SK-N-SH (cell line): Measurements from ENCODE around the gene ARHGAP21. TPM values are rescaled to one million over a fixed set of nuclear protein-coding genes. Genes with fewer than 3 reads are reported as not detected.
A peak's percentile ranks its signal among the peaks of the same experiment; 100 is the strongest.

Source experiments
- CTCF ChIA-PET: fragments of 300-600, 350-600 bp; formaldehyde crosslinking; extraction: SDS; loops from one replicate; lab custom pipeline; 2021; lab: Yijun Ruan, JAX
- POLR2A ChIA-PET: fragments of 350-600 bp; sonication (Branson Sonifier 250); formaldehyde crosslinking; extraction: SDS; loops from one replicate; lab custom pipeline; 2020; ENCODE audit warnings: antibody characterized with exemption, inconsistent platforms; lab: Yijun Ruan, JAX
- DNase-seq: peaks from one replicate; pipeline ENCODE4 v3.0.0; 2012
- H2AFZ ChIP-seq: fragments of 200-600 bp; sonication (generic); 2 replicates; pipeline ENCODE4 v1.8.1; 2016; ENCODE audit warnings: antibody characterized with exemption, mild to moderate bottlenecking, low read depth
- H3F3A ChIP-seq: fragments of 200-600 bp; sonication (generic); replicated peaks from 2 replicates; pipeline ENCODE3; 2016; ENCODE audit warnings: antibody characterized with exemption, mild to moderate bottlenecking; ENCODE audit not compliant: insufficient read depth
- H3K27ac ChIP-seq, 2 experiments: fragments of 200-500 bp in 1 of 2; fragments of 200-600 bp in 1 of 2; sonication (Bioruptor generic) in 1 of 2; sonication (generic), shearing (Covaris generic) in 1 of 2; 2 replicates each; pipeline versions ENCODE4 v1.5.1 to v1.6.1; 2014 to 2016; ENCODE audit warnings: low read depth in 2 of 2, inconsistent platforms in 1 of 2, low read length in 1 of 2, mild to moderate bottlenecking in 1 of 2, mixed read lengths in 1 of 2
- H3K27me3 ChIP-seq: fragments of 200-600 bp; sonication (generic), shearing (Covaris generic); 2 replicates; pipeline ENCODE4 v1.6.1; 2016; ENCODE audit warnings: mixed run types; ENCODE audit not compliant: insufficient read depth
- H3K36me3 ChIP-seq, 2 experiments: fragments of 200-500 bp in 1 of 2; fragments of 200-600 bp in 1 of 2; sonication (Bioruptor generic) in 1 of 2; sonication (generic) in 1 of 2; replicated peaks in 1 of 2; 2 replicates each; pipeline versions ENCODE3 to v1.5.1; 2014 to 2016; ENCODE audit warnings: low read length in 1 of 2, mild to moderate bottlenecking in 1 of 2; ENCODE audit not compliant: insufficient read depth in 2 of 2, control insufficient read depth in 1 of 2
- H3K4me1 ChIP-seq, 2 experiments: fragments of 200-500 bp in 1 of 2; fragments of 200-600 bp in 1 of 2; sonication (Bioruptor generic) in 1 of 2; sonication (generic), shearing (Covaris generic) in 1 of 2; 2 replicates each; pipeline versions ENCODE4 v1.5.1 to v1.6.1; 2014 to 2016; ENCODE audit warnings: low read depth in 1 of 2, low read length in 1 of 2, mixed run types in 1 of 2; ENCODE audit not compliant: insufficient read depth in 2 of 2, control insufficient read depth in 1 of 2
- H3K4me2 ChIP-seq: fragments of 200-600 bp; sonication (generic), shearing (Covaris generic); 2 replicates; pipeline ENCODE4 v1.6.1; 2017; ENCODE audit warnings: mixed run types
- H3K4me3 ChIP-seq, 2 experiments: fragments of 200-500 bp in 1 of 2; fragments of 200-600 bp in 1 of 2; sonication (Bioruptor generic) in 1 of 2; sonication (generic), shearing (Covaris generic) in 1 of 2; 2 replicates each; pipeline versions ENCODE4 v1.5.1 to v1.8.1; 2014 to 2016; ENCODE audit warnings: low read depth in 2 of 2, inconsistent platforms in 1 of 2, low read length in 1 of 2, mild to moderate bottlenecking in 1 of 2, mixed read lengths in 1 of 2, moderate library complexity in 1 of 2
- H3K79me2 ChIP-seq: fragments of 200-600 bp; sonication (generic); 2 replicates; pipeline ENCODE4 v1.8.1; 2017; ENCODE audit warnings: mild to moderate bottlenecking; ENCODE audit not compliant: insufficient read depth
- H3K9ac ChIP-seq: fragments of 200-600 bp; sonication (generic); 2 replicates; pipeline ENCODE4 v1.6.1; 2017; ENCODE audit warnings: mixed run types
- H3K9me2 ChIP-seq: fragments of 200-600 bp; sonication (generic); 2 replicates; pipeline ENCODE4 v1.6.1; 2017; ENCODE audit warnings: mixed run types
- H3K9me3 ChIP-seq: fragments of 200-600 bp; sonication (generic); 2 replicates; pipeline ENCODE4 v1.6.1; 2017; ENCODE audit warnings: mixed run types, mild to moderate bottlenecking, moderate library complexity
- H4K20me1 ChIP-seq: fragments of 200-600 bp; sonication (generic); 2 replicates; pipeline ENCODE4 v1.6.1; 2017; ENCODE audit warnings: mild to moderate bottlenecking, mixed run types; ENCODE audit not compliant: insufficient read depth
- CTCF ChIP-seq: fragments of 200-600 bp; sonication (generic); IDR thresholded peaks from 2 replicates; pipeline ENCODE4 v1.6.1; 2017; ENCODE audit warnings: antibody characterized with exemption, mild to moderate bottlenecking, moderate library complexity
- ELF1 ChIP-seq: IDR thresholded peaks from 2 replicates; pipeline ENCODE4 v1.4.0; 2012
- EP300 ChIP-seq, 2 experiments: IDR thresholded peaks; 2 replicates each; pipeline versions ENCODE4 v1.4.0 to v1.6.1; 2012; ENCODE audit warnings: borderline replicate concordance in 1 of 2, low read depth in 1 of 2, low read length in 1 of 2
- EZH2phosphoT487 ChIP-seq: fragments of 200-600 bp; sonication (generic); IDR thresholded peaks from 2 replicates; pipeline ENCODE4 v1.6.1; 2017; ENCODE audit warnings: low read depth, mixed run types, mild to moderate bottlenecking, antibody characterized with exemption, moderate library complexity, borderline replicate concordance
- FOSL2 ChIP-seq: IDR thresholded peaks from 2 replicates; pipeline ENCODE4 v1.4.0; 2012; ENCODE audit warnings: low read depth, mild to moderate bottlenecking, moderate library complexity, borderline replicate concordance
- FOXJ3 ChIP-seq: sonication (generic); formaldehyde crosslinking; IDR thresholded peaks from 2 replicates; pipeline ENCODE4 v1.5.1; 2020; ENCODE audit warnings: mild to moderate bottlenecking, missing genetic modification reagents
- FOXM1 ChIP-seq: IDR thresholded peaks from 2 replicates; pipeline ENCODE4 v1.4.0; 2012; ENCODE audit warnings: low read depth, mild to moderate bottlenecking
- GABPA ChIP-seq: IDR thresholded peaks from 2 replicates; pipeline ENCODE4 v1.4.0; 2012; ENCODE audit warnings: low read depth, mild to moderate bottlenecking
- MEF2A ChIP-seq: IDR thresholded peaks from 2 replicates; pipeline ENCODE4 v1.4.0; 2012; ENCODE audit warnings: low read depth, borderline replicate concordance
- MXI1 ChIP-seq: IDR thresholded peaks from 2 replicates; pipeline ENCODE4 v1.6.1; 2012; ENCODE audit warnings: mild to moderate bottlenecking, low read depth, low read length, improper control_type of control experiment
- POLR2AphosphoS5 ChIP-seq: IDR thresholded peaks from 2 replicates; pipeline ENCODE4 v1.6.1; 2012; ENCODE audit warnings: low read depth, low read length
- RFX5 ChIP-seq: IDR thresholded peaks from 2 replicates; pipeline ENCODE4 v1.6.1; 2012; ENCODE audit warnings: mild to moderate bottlenecking, improper control_type of control experiment, low read length
- TEAD4 ChIP-seq: IDR thresholded peaks from 2 replicates; pipeline ENCODE4 v1.4.0; 2012; ENCODE audit warnings: mild to moderate bottlenecking, borderline replicate concordance; ENCODE audit not compliant: insufficient read depth
- YY1 ChIP-seq: IDR thresholded peaks from 2 replicates; pipeline ENCODE4 v1.4.0; 2012; ENCODE audit warnings: low read depth, mild to moderate bottlenecking
- ZBTB33 ChIP-seq: IDR thresholded peaks from 2 replicates; pipeline ENCODE4 v1.4.0; 2012; ENCODE audit warnings: low read depth, borderline replicate concordance
- polyA plus RNA-seq, 3 experiments: library from polyadenylated mRNA; depleted of rRNA; stranded (reverse); fragments of >200 nt; gene quantifications; 2 replicates each; pipeline ENCODE4 v1.2.3, GENCODE V29; 2012
- TF ChIP-seq, protein P1 (sequence below): fragments of 150-350 bp; IDR thresholded peaks from 2 replicates; pipeline ENCODE4 v1.6.1; 2017; ENCODE audit warnings: antibody characterized with exemption, low read length, low read depth, borderline replicate concordance
- TF ChIP-seq, protein P2 (sequence below): IDR thresholded peaks from 2 replicates; pipeline ENCODE4 v1.6.1; 2012; ENCODE audit warnings: mild to moderate bottlenecking, low read depth, low read length, moderate library complexity

Gene ARHGAP21
- polyA plus RNA-seq, 1 of the 3 experiments (the other 2 are of a cell fraction), result 27.8 TPM

DNA sequence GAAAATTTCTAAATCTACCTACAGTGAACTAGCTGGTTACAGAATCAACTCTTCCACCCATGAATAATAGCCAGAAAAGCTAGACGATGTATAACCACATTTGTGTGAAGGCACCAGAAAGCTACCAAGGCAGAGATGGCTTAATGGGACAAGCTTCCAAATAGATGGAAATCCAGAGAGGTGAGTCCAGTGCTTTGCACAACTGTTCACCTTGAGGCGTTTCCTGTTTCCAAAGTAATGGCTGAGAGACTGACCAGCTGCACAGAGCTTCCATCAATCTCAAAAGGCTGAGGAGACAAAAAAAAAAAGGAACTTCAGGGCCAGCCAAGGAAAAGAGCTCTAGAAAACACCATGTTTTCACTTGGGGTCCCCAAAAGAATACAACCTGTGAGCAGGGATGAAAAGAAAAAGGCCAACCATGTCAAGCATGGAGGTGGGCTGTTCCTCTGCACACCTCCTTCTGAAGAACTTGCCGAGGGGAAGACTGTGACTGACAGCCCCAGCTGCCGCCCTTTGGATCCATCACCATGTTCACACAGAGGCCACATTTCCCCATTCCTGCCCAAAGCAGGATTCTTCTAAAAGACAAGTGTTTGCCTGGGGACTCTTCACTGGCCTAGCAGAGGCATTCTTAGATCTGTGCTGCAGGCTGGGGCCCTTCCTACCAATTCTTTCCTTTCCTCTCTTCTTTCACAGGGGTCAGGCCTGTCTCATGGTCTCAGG is 72.9 kb downstream of the ARHGAP21 start (continued):
- no peak for TF ChIP-seq POLR2AphosphoS5
- TF ChIP-seq, protein P1, sequence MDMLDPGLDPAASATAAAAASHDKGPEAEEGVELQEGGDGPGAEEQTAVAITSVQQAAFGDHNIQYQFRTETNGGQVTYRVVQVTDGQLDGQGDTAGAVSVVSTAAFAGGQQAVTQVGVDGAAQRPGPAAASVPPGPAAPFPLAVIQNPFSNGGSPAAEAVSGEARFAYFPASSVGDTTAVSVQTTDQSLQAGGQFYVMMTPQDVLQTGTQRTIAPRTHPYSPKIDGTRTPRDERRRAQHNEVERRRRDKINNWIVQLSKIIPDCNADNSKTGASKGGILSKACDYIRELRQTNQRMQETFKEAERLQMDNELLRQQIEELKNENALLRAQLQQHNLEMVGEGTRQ, result no peak

DNA sequence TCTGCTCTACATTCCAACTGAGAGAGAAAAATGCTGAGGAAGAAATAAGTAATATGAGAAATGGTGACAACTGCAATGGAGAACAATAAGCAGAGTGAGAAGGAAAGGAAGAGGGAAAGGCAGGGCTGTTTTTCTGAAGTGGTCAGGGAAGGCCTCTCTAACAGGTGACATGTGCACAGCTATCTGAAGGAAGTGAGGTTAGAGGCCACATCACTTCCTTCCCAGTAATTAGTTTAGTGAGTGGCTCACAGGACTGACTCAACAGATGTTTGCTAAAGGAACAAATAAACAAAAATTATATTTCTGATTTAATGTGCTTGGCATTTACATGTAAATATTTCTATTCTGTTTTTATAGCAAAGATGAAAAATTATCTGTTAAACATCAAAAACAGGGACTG is 77.9 kb downstream of the ARHGAP21 start:
- POLR2A ChIA-PET, result no interaction called here
- H3K4me1 ChIP-seq, result peaks cover 0 to 4% of the 10 kb centered on the region in 2 experiments; a peak in 2 of 4 replicates
- no peaks in the 10 kb centered on the region for H3F3A ChIP-seq
- H3K36me3 ChIP-seq, result peaks cover 0 to 6% of the 10 kb centered on the region in 2 experiments
- no peak overlapping the region for H3K9ac ChIP-seq
- H3K9me3 ChIP-seq, result no peaks in the 10 kb centered on the region
- TF ChIP-seq GABPA (peak; percentile 40; the same call in 1 of the 2 replicates), FOXJ3 (no peak)
- H3K4me3 ChIP-seq, result no peak overlapping the region
- no peak overlapping the region for H3K4me2 ChIP-seq
- no peak overlapping the region for H2AFZ ChIP-seq
- no peak overlapping the region for H3K27ac ChIP-seq
- CTCF ChIA-PET, result interaction anchor here (1.0 kb wide), 1 partner anchor 435 kb away, joined by 4 read pairs; no protein-coding TSS in a partner anchor
- DNase-seq, result no peak
- peaks cover 35% of the 10 kb centered on the region; the same call in 1 of the 2 replicates for H3K79me2 ChIP-seq
- no peaks in the 10 kb centered on the region for H3K9me2 ChIP-seq
- H4K20me1 ChIP-seq, result no peaks in the 10 kb centered on the region
- no peaks in the 10 kb centered on the region for H3K27me3 ChIP-seq

DNA sequence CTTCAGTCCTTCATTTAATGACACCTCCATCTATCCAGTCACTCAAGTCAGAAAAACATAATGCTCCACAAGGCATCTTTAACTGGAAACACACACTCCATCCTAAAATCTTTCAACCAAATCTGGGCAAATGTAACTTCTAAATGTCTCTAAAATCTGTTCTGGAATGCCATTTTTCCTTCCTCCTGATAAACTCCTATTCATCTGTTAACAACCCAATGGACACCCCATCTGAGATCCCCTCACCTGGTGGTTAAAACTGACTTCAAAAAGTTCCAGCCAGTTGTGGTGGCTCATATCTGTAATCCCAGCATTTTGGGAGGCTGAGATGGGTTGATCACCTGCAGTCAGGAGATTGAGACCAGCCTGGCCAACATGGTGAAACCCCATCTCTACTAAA is 78.7 kb downstream of the ARHGAP21 start:
- no peak overlapping the region for H3K27ac ChIP-seq
- no peaks in the 10 kb centered on the region for H3K27me3 ChIP-seq
- peaks cover 0 to 8% of the 10 kb centered on the region in 2 experiments for H3K36me3 ChIP-seq
- no peaks in the 10 kb centered on the region for H4K20me1 ChIP-seq
- H3F3A ChIP-seq, result no peaks in the 10 kb centered on the region
- no peaks in the 10 kb centered on the region for H3K9me2 ChIP-seq
- no peak for DNase-seq
- ChIA-PET CTCF (no interaction called here), POLR2A (no interaction called here)
- H2AFZ ChIP-seq, result no peak overlapping the region
- H3K9me3 ChIP-seq, result no peaks in the 10 kb centered on the region
- no peak overlapping the region for H3K4me3 ChIP-seq
- no peak overlapping the region for H3K9ac ChIP-seq
- no peak overlapping the region for H3K4me2 ChIP-seq
- peaks cover 0 to 4% of the 10 kb centered on the region in 2 experiments; a peak in 2 of 4 replicates for H3K4me1 ChIP-seq
- peaks cover 34% of the 10 kb centered on the region; the same call in 1 of the 2 replicates for H3K79me2 ChIP-seq
- TF ChIP-seq, protein P2, sequence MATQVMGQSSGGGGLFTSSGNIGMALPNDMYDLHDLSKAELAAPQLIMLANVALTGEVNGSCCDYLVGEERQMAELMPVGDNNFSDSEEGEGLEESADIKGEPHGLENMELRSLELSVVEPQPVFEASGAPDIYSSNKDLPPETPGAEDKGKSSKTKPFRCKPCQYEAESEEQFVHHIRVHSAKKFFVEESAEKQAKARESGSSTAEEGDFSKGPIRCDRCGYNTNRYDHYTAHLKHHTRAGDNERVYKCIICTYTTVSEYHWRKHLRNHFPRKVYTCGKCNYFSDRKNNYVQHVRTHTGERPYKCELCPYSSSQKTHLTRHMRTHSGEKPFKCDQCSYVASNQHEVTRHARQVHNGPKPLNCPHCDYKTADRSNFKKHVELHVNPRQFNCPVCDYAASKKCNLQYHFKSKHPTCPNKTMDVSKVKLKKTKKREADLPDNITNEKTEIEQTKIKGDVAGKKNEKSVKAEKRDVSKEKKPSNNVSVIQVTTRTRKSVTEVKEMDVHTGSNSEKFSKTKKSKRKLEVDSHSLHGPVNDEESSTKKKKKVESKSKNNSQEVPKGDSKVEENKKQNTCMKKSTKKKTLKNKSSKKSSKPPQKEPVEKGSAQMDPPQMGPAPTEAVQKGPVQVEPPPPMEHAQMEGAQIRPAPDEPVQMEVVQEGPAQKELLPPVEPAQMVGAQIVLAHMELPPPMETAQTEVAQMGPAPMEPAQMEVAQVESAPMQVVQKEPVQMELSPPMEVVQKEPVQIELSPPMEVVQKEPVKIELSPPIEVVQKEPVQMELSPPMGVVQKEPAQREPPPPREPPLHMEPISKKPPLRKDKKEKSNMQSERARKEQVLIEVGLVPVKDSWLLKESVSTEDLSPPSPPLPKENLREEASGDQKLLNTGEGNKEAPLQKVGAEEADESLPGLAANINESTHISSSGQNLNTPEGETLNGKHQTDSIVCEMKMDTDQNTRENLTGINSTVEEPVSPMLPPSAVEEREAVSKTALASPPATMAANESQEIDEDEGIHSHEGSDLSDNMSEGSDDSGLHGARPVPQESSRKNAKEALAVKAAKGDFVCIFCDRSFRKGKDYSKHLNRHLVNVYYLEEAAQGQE, result no peak
- TF ChIP-seq EP300 (IDR thresholded peaks at IDR 0.05; ENCODE audit: borderline replicate concordance in 1 of 2, low read depth in 1 of 2, low read length in 1 of 2) (no peak), RFX5 (no peak), FOSL2 (no peak), YY1 (no peak), CTCF (no peak), TEAD4 (no peak), EZH2phosphoT487 (no peak), MXI1 (no peak), FOXM1 (no peak), ELF1 (no peak), ZBTB33 (no peak), MEF2A (no peak)
